GM18951 (cell line): Measurements from ENCODE around the gene MADCAM1.

Experiments used
- POLR2A ChIP-seq: IDR thresholded peaks from 4 replicates; pipeline ENCODE4 v1.6.1; 2011; ENCODE audit warnings: mild to moderate bottlenecking; ENCODE audit not compliant: insufficient read length, insufficient read depth; ENCODE audit errors: extremely low read depth
- in situ Hi-C: fragments of 300-500 bp; cut with MboI; formaldehyde crosslinking; loops from one replicate; pipeline ENCODE4 v1.12.0; 2022; ENCODE audit warnings: low sequenced_read_pairs, mixed read lengths, inconsistent platforms; ENCODE audit not compliant: unreplicated experiment

MADCAM1 gene

GRCh38 chr19:513368-514165, 17.3 kb downstream of the MADCAM1 start:
- in situ Hi-C loops, result no loop called here
- no peak for TF ChIP-seq POLR2A

- in situ Hi-C loops, result no loop called here
- no peak for TF ChIP-seq POLR2A
Measured at GRCh38 chr19:514166-514663, 17.9 kb downstream of the MADCAM1 start.

GRCh38 chr19:517721-518597, 21.7 kb downstream of the MADCAM1 start:
- TF ChIP-seq POLR2A, result no peak
- in situ Hi-C loops, result no loop called here

GRCh38 chr19:518598-519231, 22.4 kb downstream of the MADCAM1 start:
- in situ Hi-C loops, result no loop called here
- no peak for TF ChIP-seq POLR2A

GRCh38 chr19:519449-519865, 23.2 kb downstream of the MADCAM1 start:
- in situ Hi-C loops, result no loop called here
- no peak for TF ChIP-seq POLR2A

- in situ Hi-C loops, result no loop called here
- TF ChIP-seq POLR2A, result no peak
Measured at GRCh38 chr19:522726-523125, 26.4 kb downstream of the MADCAM1 start.

- in situ Hi-C loops, result no loop called here
Measured at GRCh38 chr19:524062-524674, 27.9 kb downstream of the MADCAM1 start.

GRCh38 chr19:525029-525428, 28.7 kb downstream of the MADCAM1 start:
- in situ Hi-C loops, result no loop called here
- TF ChIP-seq POLR2A, result no peak

More at GRCh38 chr19:524062-524674, 27.9 kb downstream of the MADCAM1 start:
- no peak for TF ChIP-seq POLR2A

GRCh38 chr19:525857-526419, 29.7 kb downstream of the MADCAM1 start:
- in situ Hi-C loops, result no loop called here
- no peak for TF ChIP-seq POLR2A

GRCh38 chr19:530134-531008, 34.1 kb downstream of the MADCAM1 start:
- TF ChIP-seq POLR2A, result no peak
- in situ Hi-C loops, result no loop called here

- TF ChIP-seq POLR2A, result no peak
- in situ Hi-C loops, result no loop called here
Measured at GRCh38 chr19:531009-531752, 34.9 kb downstream of the MADCAM1 start.
